CD4-positive, alpha-beta T cell treated with Interleukin-10 for 1 hour (primary cell): ENCODE measurements around the gene OSMR.
"Not testable (repeated sequence)": the region's sequence is repeated elsewhere in the genome, so short reads cannot be mapped to it uniquely, and the experiment has no call there.

Source experiments
- DNase-seq: peaks from one replicate; pipeline ENCODE4 v3.0.0-alpha.2; 2020

The OSMR gene

DNA sequence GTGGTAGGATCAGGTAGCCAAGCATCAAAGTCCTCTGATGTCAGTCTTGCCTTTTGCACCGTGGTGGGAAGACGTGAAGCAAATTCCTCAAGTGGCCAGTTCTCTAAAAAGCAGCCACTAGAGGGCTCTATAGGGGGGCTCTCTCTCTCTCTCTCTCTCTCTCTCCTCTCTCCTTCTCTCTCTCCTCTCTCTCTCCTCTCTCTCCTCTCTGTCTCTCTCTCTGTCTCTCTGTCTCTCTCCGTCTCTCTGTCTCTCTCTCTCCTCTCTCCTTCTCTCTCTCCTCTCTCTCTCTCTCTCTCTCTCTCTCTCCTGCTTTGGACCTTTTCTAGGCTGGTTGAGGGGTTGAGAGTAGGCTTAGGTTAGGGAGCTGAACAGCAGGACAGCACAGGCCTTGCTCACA lies 13.9 kb upstream of the OSMR start:
- peak; percentile 13 for DNase-seq

DNA sequence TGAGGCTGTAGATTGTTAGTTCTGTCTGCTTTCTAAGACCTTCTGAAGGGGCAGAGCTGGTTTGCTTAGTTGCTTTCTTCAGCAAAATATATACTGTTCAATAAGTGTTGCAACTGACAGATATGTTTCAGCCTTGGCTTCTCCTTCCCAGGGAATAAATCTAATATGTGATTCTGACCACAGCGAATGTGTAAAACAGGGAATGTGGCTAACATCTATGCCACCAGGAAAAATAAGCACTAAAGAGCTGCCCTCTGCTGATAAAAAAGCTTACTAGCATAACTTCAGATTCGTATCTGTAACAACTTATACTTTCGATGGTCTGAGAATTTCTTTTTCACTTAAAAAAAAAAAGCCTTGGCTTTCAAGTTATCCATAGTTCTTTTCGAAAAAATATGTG lies 13.0 kb upstream of the OSMR start:
- DNase-seq: no peak

DNA sequence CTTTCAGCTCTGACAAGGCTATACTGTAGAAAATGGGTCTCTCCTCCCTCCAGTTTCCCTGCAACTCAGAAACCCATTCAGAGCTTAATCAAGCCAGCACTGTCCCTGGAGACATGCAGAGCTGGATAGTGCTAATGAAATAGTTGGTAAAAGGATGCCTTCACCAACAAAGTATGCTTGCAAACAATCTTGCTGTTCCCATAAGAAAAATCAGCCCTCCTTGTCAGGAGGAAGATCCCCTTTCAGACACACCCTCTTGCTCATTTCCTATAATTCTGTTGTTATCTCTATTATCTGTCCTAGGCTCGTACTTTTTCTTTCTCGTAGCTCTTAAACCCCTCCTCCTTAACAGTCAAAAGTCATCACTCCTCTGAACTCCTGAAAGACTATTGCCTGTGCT lies 9.9 kb upstream of the OSMR start:
- DNase-seq: no peak

DNA sequence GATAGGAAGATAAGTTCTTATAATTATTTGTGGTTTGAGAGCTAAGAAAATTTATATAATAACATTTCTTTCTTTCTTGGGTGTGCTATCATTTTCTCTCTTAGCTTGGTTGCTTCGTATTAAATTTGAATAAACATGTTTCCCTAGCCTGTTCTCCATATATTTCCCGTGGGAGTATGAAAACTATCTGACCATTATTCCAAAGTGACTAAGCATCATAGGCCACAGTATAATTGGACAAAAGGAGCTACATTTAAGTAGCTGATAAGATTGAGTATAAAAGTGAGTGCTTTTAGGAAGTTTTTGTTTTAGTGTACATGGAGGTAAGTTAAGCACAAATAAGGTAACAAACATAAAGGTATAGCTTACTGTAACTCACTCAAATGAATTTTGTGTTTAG lies 8.4 kb upstream of the OSMR start:
- DNase-seq: no peak

DNA sequence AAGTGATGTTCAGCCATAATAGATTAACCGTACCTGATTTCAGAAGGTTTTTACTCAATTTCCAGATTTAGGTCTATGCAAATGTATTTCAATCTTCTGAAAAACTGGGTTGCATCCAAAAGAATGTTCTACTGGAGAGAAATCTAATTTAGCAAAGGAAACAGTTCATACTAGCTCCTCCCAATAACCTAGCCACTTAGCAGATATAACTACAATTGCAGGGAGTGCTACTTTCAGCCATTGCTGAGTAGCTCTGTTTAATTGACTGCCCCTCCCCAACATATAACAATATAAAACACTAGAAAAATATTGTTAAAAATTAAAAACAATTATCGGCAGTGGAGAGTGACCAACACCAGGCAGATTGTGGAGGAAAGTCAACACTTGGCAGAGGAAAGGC lies 7.9 kb upstream of the OSMR start:
- DNase-seq: no peak

DNA sequence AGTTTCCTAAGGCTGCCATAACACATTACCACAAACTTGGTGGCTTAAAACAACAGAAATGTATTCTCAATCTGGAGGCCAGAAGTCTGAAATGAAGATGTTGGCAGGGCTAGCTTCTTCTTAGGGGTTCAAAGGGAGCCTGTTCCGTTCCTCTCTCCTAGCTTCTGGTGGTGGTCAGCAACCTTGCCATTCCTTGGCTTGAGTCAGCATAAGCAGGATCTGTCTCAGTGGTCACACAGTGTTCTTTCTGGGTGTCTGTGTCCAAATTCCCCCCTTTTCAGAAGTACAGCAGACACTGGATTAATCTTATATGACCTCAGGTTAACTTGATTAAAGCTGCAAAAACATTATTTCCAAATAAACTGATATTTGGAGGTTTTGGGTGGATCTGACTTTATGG lies 2.1 kb upstream of the OSMR start:
- no peak for DNase-seq

DNA sequence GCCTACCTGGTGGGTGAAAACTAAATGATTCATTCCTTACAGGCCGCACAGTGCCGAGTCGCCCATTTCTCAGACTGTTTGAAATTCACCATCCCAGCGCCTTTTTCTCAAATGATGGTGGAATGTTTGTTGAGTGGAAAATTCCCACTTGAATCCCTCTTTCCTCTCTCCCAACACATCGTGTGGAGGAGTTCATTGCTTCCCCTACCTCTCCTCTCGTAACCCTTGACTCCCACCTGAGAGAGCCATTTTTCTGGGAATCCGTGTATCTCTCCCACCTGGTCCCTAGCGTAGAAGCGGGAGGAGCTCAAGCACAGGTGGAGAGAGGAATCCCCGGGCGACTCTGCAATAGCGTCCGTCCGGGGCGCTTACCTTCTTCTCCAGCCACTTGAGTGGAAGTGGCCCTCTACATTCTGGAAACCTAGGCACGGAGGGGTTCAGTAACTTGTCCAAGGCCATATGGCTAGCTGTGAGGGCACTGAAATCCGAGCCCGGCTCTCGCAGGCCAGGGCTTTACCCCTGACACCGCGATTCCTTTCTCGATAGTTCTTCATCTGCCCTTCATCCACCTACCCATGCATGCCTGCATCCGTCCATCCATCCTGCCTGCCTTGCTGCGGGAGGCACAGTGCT lies 683 bp downstream of the OSMR start:
- no peak for DNase-seq

DNA sequence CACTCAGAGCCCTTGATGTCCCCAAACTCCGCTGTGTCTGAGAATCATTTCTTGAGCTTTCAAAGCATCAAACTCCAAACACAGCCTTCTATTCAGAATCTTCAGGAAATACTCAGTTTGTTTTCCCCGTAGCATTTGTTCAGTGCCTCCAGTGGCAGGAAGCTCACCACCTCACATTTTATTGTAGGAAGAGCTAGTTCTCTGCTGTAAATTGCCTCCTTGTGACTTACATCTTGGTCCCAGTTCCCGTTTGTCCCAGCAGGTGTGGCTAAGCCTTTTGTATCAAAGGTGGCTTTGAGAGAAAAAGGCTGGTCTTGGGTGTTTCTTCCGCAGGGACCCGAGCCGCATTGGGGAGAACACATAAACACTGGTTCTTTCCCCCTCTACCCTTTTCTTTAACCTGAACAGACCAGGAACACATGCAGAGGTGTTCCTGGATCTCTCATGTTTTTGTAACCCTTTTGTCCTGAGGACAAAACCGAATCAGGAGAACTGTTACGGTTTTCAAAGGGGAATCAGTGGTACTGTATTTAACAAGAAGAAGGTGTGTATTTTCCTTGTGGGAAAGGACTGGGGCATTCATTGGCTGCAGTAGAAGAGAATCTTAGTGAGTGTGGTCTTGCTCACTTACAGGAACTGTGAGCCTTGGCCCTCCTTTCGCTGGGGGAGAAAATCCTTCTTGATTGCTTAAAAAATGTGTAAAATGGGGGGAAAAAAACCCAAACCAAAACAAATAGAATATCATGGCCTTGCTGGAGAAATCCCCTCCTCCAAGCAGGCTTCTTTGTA lies 1.9 kb downstream of the OSMR start:
- no peak for DNase-seq

DNA sequence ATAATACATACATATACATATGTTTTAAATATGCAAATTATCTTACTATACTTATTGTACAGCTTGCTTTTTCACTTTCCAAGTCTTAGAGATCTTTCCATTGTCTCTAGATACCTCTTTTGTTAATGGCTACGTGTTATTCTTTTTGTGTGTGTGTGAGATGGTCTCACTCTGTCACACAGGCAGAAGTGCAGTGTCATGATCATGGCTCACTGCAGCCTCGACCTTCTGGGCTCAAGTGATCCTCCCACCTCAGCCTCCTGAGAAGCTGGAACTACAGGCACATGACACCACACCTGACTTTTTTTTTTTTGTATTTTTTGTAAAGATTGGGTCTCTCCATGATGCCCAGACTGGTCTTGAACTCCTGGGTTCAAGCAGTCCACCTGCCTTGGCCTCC lies 2.8 kb downstream of the OSMR start:
- DNase-seq: no peak

DNA sequence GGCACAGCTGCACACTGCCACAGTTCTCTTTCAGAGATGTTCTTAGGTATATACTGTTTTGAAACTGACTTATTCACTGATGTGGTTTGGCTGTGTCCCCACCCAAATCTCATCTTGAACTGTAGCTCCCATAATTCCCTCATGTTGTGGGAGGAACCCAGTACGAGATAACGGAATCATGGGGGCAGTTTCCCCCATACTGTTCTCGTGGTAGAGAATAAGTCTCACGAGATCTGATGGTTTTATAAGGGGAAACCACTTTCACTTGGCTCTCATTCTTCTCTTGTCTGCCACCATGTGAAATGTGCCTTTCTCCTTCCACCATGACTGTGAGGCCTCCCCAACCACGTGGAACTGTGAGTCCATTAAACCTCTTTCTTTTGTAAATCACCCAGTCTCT lies 5.8 kb downstream of the OSMR start:
- DNase-seq: not testable (repeated sequence)

DNA sequence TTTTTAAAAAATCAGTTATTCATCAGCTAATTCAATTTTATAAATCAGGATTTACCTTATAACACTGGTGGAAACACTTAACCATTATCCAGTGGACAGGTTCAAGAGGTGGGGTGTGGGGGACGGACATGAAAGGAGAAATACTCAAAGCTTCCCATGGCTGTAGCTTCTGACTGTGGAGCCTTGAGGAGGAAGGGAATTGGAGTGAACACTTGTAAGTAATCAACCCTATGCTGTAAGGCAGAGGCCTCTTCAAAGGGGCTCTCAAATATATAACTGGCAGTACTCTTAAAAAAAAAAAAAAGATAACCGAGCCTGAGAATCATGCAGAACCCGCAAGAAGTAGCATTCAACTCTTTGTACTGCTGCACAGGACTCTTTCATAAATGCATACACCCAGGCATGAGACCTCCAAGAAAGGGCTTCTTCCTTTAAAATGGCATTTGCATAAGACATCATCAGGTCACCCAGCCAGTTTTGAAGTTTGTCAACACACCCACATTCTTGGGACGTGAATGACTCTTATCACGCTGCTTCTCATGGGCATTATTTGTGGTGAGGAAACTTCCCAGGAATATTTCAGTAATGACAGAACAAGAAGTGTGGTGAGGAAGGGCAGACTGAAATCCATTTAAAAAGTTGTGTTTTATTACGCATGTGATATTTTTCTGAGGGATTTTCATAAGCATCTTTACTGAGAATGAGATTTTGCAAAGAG lies 8.1 kb downstream of the OSMR start:
- DNase-seq: no peak

DNA sequence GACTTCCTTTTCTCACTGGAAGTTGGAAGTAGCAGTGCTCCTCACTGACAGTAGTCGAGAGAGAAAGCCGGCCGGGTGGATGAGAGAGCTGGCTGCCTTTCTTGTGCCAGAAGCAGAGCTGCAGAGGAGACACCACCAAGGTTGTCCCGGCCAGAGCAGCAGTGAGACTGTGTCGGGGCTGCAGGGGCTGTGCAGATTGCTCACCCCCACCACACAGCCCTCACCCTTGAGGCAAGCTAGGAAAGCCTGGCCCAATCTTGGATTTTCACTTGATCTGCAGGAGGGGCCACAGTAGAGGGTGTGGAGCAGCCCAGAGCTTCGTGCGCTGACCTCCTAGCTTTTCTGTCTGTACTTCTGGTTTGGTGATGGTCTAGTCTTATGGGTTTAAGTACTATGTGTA lies 9.1 kb downstream of the OSMR start:
- no peak for DNase-seq

DNA sequence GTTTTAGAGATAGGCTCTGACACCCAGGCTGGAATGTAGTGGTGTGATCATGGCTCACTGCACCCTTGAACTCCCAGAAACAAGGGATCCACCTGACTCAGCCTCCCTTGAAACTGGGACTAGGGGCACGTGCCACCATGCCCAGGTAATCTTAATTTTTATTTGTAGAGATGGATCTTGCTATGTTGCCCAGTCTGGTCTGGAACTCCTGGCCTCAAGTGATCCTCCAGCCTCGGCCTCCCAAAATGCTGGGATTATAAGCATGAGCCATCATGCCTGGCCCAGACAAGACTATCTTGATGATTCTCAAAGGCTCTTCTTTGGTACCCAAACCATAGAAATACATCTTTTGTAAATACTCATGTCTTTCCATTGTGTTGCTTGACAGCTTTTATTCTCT lies 10.8 kb downstream of the OSMR start:
- DNase-seq: no peak

DNA sequence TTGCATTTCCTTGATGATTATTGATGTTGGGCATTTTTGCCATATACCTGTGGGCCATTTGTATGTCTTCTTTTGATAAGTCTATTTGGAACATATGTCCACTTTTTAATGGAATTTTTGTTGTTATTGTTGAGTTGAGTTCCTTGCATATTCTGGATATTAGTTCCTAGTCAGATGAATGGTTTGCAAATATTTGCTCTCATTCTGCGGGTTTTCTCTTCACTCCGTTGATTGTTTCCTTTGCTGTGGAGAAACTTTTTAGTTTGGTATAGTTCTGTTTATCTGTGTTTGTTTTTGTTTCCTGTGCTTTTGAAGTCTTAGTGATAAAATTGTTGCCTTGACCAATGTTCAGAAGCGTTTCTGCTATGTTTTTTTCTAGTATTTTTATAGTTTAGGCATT lies 13.0 kb downstream of the OSMR start:
- DNase-seq: no peak

DNA sequence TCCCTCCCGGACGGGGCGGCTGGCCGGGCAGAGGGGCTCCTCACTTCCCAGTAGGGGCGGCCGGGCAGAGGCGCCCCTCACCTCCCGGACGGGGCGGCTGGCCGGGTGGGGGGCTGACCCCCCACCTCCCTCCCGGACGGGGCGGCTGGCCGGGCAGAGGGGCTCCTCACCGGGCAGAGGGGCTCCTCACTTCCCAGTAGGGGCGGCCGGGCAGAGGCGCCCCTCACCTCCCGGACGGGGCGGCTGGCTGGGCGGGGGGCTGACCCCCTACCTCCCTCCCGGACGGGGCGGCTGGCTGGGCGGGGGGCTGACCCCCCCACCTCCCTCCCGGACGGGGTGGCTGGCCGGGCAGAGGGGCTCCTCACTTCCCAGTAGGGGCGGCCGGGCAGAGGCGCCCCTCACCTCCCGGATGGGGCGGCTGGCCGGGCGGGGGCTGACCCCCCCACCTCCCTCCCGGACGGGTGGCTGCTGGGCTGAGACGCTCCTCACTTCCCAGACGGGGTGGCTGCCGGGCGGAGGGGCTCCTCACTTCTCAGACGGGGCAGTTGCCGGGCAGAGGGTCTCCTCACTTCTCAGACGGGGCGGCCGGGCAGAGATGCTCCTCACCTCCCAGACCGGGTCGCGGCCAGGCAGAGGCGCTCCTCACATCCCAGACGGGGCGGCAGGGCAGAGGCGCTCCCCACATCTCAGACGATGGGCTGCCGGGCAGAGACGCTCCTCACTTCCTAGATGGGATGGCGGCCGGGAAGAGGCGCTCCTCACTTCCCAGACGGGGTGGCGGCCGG lies 16.4 kb downstream of the OSMR start:
- DNase-seq: not testable (repeated sequence)

DNA sequence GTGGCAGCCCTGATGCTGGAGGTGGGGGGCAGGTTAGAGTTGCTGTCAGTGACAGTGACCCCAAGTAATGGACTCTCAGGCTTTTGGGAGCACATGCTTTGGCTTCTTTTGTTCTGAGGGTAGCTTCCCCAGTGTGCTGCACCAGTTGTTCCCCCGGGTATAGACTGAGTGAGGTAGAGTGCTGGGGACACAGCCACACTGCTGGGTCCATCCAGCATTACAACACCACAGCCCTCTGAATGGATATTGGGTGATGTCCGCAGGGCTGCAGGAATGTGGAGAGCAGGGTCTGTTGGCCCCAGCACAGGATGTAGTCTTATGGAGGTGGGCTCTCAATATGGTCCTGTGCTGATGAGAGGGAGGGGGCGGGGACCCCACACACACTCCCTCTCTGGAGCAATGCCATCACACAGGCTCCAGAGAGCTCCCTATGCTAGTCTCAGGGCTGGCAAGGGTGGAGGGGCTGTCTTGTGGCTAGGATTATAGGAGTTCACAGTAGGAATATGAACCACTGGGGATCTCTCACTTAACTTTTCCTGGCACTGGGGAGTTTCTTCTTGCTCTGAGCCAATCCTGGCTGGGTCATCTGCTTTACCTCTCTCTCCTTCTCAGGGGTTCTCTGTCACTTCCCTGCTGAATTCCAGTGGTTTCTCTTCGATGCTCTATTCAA lies 20.7 kb downstream of the OSMR start:
- DNase-seq: no peak

DNA sequence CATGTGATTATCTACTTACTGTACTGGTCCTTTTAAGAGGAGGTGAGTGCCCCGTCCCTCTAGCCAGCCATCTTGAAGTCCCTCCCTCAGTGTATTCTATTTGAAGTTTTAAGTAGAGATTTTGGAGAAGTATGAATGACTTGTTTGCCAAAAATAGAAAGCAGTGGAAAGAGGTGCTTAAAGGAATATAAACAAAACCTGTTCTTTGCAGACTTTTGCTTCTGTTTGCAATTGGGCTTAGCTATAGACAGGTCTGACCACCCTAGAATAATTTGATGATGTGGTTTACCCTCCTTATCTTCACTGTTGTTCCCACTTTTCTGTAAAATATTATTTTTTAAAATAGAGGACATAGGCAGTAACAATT lies 21.2 kb downstream of the OSMR start:
- no peak for DNase-seq

DNA sequence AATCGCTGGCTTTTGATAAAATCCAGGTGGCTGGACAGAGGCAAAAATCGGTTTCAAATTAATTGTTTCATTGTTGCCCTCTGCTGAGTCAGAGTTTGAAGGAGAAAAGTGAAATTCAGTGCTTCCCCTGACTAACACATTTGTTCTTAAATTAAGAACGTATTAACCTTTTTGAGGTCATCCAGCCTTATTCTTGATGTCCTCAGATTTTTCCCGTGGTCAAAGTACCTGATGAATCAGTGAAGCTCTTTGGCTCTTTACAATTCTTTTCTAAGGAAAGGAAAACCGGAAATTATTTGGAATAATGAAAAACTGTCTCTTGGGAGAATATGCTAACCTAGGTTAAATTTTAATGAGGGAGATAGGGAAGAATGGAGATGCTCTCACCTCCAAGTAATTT lies 21.6 kb downstream of the OSMR start:
- no peak for DNase-seq

DNA sequence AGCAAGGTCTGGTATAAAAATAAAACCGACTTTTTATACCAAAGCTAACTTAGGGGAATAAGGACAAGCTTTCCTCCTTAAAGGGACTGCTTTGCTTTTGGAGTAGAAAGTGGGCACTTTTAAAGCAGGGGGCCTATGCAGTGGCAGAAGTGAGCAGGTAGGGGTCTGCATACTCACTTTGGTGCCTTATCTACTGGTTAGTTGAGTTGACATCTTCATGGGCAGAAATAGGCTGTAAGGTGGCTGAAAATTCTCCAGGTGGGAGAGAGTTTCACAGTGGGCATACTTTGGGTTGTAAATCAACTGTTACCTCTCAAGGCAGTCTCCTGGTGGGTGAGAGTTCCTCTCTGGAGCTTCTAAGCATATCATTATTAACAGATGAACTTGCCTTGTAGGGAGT lies 24.8 kb downstream of the OSMR start:
- no peak for DNase-seq

DNA sequence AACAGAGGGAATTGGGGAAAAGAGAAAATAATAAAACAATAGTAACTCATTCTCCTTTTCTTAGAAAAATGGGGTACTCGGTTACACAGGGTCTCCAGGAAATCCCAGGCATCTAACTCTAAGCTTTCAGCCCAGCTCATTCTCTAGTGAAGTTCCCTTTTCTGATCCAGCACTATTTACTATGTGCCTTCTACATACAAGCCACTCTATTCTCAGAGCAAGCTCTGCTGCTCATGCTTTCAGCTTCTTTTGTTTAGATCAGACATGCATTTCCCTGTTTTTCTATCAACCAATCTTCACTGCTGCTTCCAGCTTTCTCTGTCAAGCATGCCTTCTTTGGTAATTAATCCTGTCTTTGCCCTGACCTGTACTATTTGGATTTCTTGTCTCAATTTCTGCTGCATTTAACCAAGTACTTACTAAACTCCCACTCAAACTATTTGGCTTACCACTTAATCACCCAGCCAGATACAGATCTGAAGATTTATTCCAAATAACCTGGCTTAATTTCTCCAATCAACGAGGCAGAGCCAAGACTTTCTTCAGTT lies 25.3 kb downstream of the OSMR start:
- DNase-seq: no peak

DNA sequence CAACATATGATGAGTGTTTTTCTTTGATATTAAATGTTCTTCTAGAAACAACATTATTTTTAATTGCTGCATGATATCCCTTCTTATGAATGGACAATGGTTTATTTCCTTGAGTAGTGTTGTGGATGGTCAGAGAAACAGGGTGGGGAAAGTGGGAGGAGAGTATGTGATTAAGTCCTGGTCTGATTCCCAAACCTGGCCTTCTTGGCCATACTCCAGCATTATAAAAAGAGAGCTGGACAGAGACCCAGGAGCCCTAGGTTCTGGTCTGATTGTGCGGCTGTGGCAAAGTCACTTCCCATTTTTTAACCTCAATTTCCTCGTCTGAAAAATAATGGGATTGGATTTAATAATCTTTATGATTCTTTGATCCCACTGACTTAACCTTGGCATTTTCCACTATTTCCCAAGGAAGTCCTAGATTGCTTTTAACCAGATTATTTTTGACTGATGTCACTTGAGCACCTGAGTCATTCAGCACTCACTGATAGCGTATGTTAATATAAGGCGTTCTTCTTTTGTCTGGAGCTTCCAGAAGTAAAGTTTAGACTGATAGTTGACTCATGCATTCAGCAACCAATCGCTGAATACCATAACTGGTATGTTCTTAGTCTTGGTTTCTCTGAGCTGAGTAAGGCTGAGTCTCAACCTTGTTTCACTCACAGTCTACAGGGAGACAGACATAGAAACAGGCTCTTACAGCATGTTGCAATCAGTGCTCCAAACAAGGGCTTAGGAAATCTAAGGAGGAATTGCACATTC lies 26.2 kb downstream of the OSMR start:
- DNase-seq: no peak

DNA sequence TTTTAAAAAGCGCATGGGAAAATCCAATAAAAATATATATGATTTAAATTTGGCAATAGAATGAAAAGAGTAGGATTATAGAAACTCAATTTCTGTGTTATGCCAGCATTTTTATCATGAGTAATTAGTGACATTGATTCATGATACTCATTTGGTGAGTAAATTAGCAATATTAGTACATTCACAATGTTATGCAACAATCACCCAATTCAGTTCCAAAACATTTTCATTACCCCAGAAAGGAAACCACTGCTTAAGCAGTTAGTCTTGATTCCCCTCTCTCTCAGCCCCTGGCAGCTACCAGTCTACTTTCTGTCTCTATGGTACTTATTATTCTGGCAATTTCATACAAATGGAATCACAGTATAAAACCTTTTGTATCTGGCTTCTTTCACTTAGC lies 27.0 kb downstream of the OSMR start:
- DNase-seq: no peak
